ENCODE data around the gene GNAQ.

DNA sequence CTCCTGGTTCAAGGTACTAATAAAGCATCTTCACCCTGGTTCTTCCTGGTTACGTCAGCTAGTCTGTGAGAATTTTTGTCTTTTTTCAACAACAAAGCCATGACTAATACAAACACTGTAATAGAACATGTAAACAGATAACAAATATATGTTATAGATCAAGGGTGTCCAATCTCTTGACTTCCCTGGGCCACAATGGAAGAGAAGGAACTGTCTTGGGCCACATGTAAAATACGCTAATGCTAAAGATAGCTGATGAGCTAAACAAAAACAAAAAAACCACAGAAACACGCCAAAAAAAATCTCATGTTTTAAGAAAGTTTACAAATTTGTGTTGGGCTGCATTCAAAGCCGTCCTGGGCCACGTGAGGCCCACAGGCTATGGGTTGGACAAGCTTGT is 259.0 kb downstream of the GNAQ start:
- TF ChIP-seq, protein P1, sequence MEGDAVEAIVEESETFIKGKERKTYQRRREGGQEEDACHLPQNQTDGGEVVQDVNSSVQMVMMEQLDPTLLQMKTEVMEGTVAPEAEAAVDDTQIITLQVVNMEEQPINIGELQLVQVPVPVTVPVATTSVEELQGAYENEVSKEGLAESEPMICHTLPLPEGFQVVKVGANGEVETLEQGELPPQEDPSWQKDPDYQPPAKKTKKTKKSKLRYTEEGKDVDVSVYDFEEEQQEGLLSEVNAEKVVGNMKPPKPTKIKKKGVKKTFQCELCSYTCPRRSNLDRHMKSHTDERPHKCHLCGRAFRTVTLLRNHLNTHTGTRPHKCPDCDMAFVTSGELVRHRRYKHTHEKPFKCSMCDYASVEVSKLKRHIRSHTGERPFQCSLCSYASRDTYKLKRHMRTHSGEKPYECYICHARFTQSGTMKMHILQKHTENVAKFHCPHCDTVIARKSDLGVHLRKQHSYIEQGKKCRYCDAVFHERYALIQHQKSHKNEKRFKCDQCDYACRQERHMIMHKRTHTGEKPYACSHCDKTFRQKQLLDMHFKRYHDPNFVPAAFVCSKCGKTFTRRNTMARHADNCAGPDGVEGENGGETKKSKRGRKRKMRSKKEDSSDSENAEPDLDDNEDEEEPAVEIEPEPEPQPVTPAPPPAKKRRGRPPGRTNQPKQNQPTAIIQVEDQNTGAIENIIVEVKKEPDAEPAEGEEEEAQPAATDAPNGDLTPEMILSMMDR (IDR thresholded peaks at IDR 0.05; ENCODE audit: low read depth, low read length, poor library complexity, severe bottlenecking) = no peak
- no peak for TF ChIP-seq EZH2phosphoT487 (IDR thresholded peaks at IDR 0.05; ENCODE audit: borderline replicate concordance, low read length)

Data from DOHH2 (cell line).